AG04449 (cell line): ENCODE results near the gene GNG2.
A peak's percentile ranks its signal among the peaks of the same experiment; 100 is the strongest.

Experiments
- CTCF ChIA-PET: fragments of 350-600 bp; formaldehyde crosslinking; extraction: SDS; loops from one replicate; lab custom pipeline; 2021; ENCODE audit warnings: antibody characterized with exemption; lab: Yijun Ruan, JAX
- POLR2A ChIA-PET: fragments of 400-600, 350-600 bp; formaldehyde crosslinking; extraction: SDS; loops from one replicate; lab custom pipeline; 2020; ENCODE audit warnings: antibody characterized with exemption, inconsistent platforms; lab: Yijun Ruan, JAX
- DNase-seq: peaks from one replicate; pipeline ENCODE4 v3.0.0-alpha.2; 2010; ENCODE audit warnings: low read depth, low spot score
- H3K4me3 ChIP-seq: 2 replicates; pipeline ENCODE4 v1.5.1; 2011; ENCODE audit warnings: low read depth, mild to moderate bottlenecking, control low read depth, low read length
- CTCF ChIP-seq: IDR thresholded peaks from one replicate; pipeline ENCODE4 v1.5.1; 2011; ENCODE audit warnings: mild to moderate bottlenecking, moderate library complexity, low read length, control low read depth, inconsistent platforms; ENCODE audit not compliant: insufficient read depth; ENCODE audit errors: missing control alignments

GNG2 gene

GRCh38 chr14:52012635-52013034, 152.2 kb downstream of the GNG2 start:
- no peak for DNase-seq
- POLR2A ChIA-PET: no interaction called here
- CTCF ChIA-PET: interaction anchor here (0.8 to 2.0 kb wide), 8 partner anchors 9 to 119 kb away, joined by 3 to 7 read pairs (median 4); no protein-coding TSS in a partner anchor
- H3K4me3 ChIP-seq: no peak overlapping the region
- TF ChIP-seq CTCF: no peak

GRCh38 chr14:52013984-52014600, 153.7 kb downstream of the GNG2 start:
- ChIA-PET POLR2A (interaction anchor here (0.6 kb wide), 1 partner anchor 98 kb away, joined by 3 read pairs; no protein-coding TSS in a partner anchor), CTCF (interaction anchor here (0.6 to 2.0 kb wide), 6 partner anchors 9 to 118 kb away, joined by 3 to 6 read pairs (median 5); no protein-coding TSS in a partner anchor)
- peak; percentile 5 for TF ChIP-seq CTCF
- DNase-seq: no peak
- no peak overlapping the region for H3K4me3 ChIP-seq

- DNase-seq: no peak
- TF ChIP-seq CTCF: no peak
- ChIA-PET POLR2A (interaction anchor here (0.6 kb wide), 1 partner anchor 97 kb away, joined by 3 read pairs; no protein-coding TSS in a partner anchor), CTCF (interaction anchor here (0.6 to 2.7 kb wide), 14 partner anchors 8 to 119 kb away, joined by 3 to 22 read pairs (median 5); no protein-coding TSS in a partner anchor)
- H3K4me3 ChIP-seq: no peak overlapping the region
These were observed 154.3 kb downstream of the GNG2 start for GRCh38 chr14:52014601-52015267.

- CTCF ChIA-PET: interaction anchor here (0.6 to 2.7 kb wide), 17 partner anchors 8 to 118 kb away, joined by 3 to 22 read pairs (median 5); no protein-coding TSS in a partner anchor
- peak; percentile 45 for TF ChIP-seq CTCF
- POLR2A ChIA-PET: no interaction called here
- no peak for DNase-seq
- H3K4me3 ChIP-seq: no peak overlapping the region
These were observed 155.1 kb downstream of the GNG2 start for GRCh38 chr14:52015411-52016030.

GRCh38 chr14:52018252-52018651, 157.8 kb downstream of the GNG2 start:
- TF ChIP-seq CTCF: no peak
- ChIA-PET CTCF (interaction anchor here (1.5 to 1.9 kb wide), 2 partner anchors 10 to 22 kb away, joined by 4 read pairs; no protein-coding TSS in a partner anchor), POLR2A (no interaction called here)
- H3K4me3 ChIP-seq: no peak overlapping the region
- no peak for DNase-seq

- no peak for DNase-seq
- no peak overlapping the region for H3K4me3 ChIP-seq
- ChIA-PET CTCF (interaction anchor here (0.8 to 1.9 kb wide), 6 partner anchors 10 to 112 kb away, joined by 3 to 10 read pairs (median 4); no protein-coding TSS in a partner anchor), POLR2A (no interaction called here)
- no peak for TF ChIP-seq CTCF
These were observed 158.6 kb downstream of the GNG2 start for GRCh38 chr14:52018970-52019369.
